Stimulated activated CD4-positive, alpha-beta T cell treated with anti-CD3 and anti-CD28 coated beads, Interleukin-4, amount 100 ng/mL, for 1 hour (primary cell): ENCODE measurements around the gene BOD1L1.

Source experiments
- DNase-seq: peaks from one replicate; pipeline ENCODE4 v3.0.0-alpha.2; 2020

Gene BOD1L1

DNA sequence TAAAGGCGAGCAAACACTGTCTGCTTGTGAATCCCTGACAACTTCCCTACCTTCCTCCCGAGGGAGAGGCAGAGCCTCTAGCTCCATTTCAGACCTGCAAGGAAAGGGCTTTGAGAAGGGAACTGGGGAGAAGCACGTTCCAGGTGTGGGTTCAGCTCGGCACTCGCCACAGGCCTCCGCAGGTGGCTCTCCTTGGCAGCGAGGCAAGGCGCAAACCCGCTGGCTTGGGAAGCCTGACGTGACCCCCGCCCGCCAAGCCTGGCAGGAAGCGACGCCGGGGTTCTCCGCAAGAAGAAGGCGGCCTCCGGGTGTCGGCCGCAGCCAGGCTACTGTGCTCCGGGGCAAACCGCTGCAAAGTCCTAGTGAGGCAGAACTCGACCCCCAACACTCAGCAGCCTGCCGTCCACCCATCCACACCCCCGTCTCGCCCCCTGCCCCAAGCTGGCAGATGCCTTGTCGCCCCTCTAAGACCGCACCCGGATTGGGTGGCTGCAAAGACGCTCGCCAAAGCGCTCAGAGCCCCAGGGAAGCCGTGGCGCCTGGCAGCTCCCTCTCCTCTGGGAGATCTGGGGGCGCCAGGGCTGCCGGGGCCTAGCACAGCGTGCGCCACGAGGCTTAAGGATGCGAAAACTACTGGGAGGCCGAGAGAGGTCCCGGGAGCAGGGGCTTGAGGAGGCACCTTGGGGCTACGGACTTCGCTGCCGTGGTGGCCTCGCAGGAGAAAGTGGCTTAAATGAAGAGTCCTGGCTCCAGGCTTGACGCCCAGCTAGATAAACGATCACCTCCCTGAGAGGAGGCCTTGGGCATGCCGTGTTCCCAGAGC, 105.0 kb downstream of the BOD1L1 start:
- DNase-seq: no peak

DNA sequence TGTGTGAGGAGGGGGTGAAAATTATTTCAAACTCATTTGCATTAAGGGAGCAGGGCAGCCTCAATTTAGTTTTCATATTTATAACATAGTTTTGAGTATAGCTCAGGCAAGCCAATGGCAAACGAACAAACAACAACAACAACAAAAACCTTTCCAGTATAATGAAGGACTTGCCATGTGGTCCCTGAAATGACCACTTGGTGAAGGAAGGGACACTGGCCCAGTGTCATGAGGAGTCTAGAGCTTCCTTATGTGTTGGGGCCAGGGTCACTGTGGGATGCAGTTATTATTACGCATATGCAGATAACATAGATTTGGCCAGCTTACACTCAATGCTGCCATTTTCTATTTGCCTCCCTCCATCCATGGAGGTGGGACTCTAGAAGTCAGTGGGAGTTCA, 106.5 kb downstream of the BOD1L1 start:
- DNase-seq: no peak
